Panc1 (cell line): Measurements from ENCODE around the gene EIF4E1B. TPM values are rescaled to one million over a fixed set of nuclear protein-coding genes. Genes with fewer than 3 reads are reported as not detected.

Experiments
- ATAC-seq: fragments of 200-7000 bp; cut with Tn5 transposase; 2 replicates; pipeline ENCODE4 v1.9.1; 2020; ENCODE audit warnings: mild to moderate bottlenecking, moderate library complexity
- BruUV-seq: library from RNA; stranded (reverse); fragments of 400-500 nt; replicated peaks from 2 replicates; lab custom pipeline; 2021; lab: Mats Ljungman, UMichigan
- CTCF ChIA-PET: fragments of 300-600 bp; sonication (Branson Sonifier 250); formaldehyde crosslinking; loops from one replicate; lab custom pipeline; 2022; ENCODE audit warnings: antibody characterized with exemption; lab: Charles Lee
- POLR2A ChIA-PET: fragments of 300-600 bp; sonication (Branson Sonifier 250); formaldehyde crosslinking; loops from one replicate; lab custom pipeline; 2022; ENCODE audit warnings: antibody characterized with exemption; lab: Charles Lee
- DNase-seq: peaks from one replicate; pipeline ENCODE4 v3.0.0-alpha.2; 2010; ENCODE audit warnings: low read depth, low spot score
- H3K27ac ChIP-seq: 2 replicates; pipeline ENCODE4 v1.5.1; 2011; ENCODE audit warnings: mild to moderate bottlenecking, low read length, inconsistent platforms
- H3K27me3 ChIP-seq: fragments of 200-500 bp; sonication (Bioruptor generic); 2 replicates; pipeline ENCODE4 v1.6.0; 2014; ENCODE audit warnings: low read length, inconsistent platforms; ENCODE audit not compliant: control insufficient read depth, insufficient read depth
- H3K36me3 ChIP-seq: fragments of 200-500 bp; sonication (Bioruptor generic); 2 replicates; pipeline ENCODE4 v1.5.1; 2014; ENCODE audit warnings: inconsistent platforms, mild to moderate bottlenecking, low read length, moderate library complexity; ENCODE audit not compliant: control insufficient read depth, insufficient read depth
- H3K4me1 ChIP-seq: 2 replicates; pipeline ENCODE4 v1.5.1; 2011; ENCODE audit warnings: inconsistent platforms, mild to moderate bottlenecking, low read length, moderate library complexity; ENCODE audit not compliant: control insufficient read depth, insufficient read depth
- H3K4me3 ChIP-seq, 2 experiments: 2 replicates each; pipeline ENCODE4 v1.5.1; 2011 to 2012; ENCODE audit warnings: low read depth in 2 of 2, low read length in 2 of 2, mild to moderate bottlenecking in 2 of 2, inconsistent platforms in 1 of 2, moderate library complexity in 1 of 2
- H3K9me3 ChIP-seq: fragments of 200-500 bp; sonication (Bioruptor generic); 2 replicates; pipeline ENCODE4 v1.5.1; 2014; ENCODE audit warnings: low read depth, mild to moderate bottlenecking, inconsistent platforms, low read length, moderate library complexity; ENCODE audit not compliant: control insufficient read depth, insufficient read depth
- CTCF ChIP-seq: fragments of 450-650 bp; IDR thresholded peaks from 2 replicates; pipeline ENCODE4 v1.5.1; 2017; ENCODE audit warnings: mild to moderate bottlenecking
- POLR2AphosphoS5 ChIP-seq: IDR thresholded peaks from 2 replicates; pipeline ENCODE4 v1.6.1; 2012; ENCODE audit warnings: mild to moderate bottlenecking, low read depth, low read length, moderate library complexity
- SIN3A ChIP-seq: IDR thresholded peaks from 2 replicates; pipeline ENCODE4 v1.6.1; 2012; ENCODE audit warnings: low read depth, mild to moderate bottlenecking, low read length, moderate library complexity, borderline replicate concordance; ENCODE audit not compliant: insufficient read depth
- TCF7L2 ChIP-seq: IDR thresholded peaks from 2 replicates; pipeline ENCODE4 v1.6.1; 2011; ENCODE audit warnings: mild to moderate bottlenecking, low read depth, low read length, inconsistent platforms
- in situ Hi-C: cut with HindIII; loops from 2 replicates; pipeline ENCODE4 v1.10.0; 2016; ENCODE audit warnings: low sequenced_read_pairs, low pct_unique_long_range_greater_than_20kb
- intact Hi-C: fragments of 100-400 bp; cut with micrococcal nuclease; formaldehyde crosslinking; loops from one replicate; pipeline ENCODE4 v1.10.0; 2022; ENCODE audit not compliant: unreplicated experiment
- total RNA-seq: library from RNA; stranded (reverse); gene quantifications from one replicate; pipeline ENCODE4 v1.2.1, GENCODE V29; 2021; ENCODE audit not compliant: unreplicated experiment
- TF ChIP-seq, protein P1 (sequence below), 2 experiments: IDR thresholded peaks; 2 replicates each; pipeline ENCODE4 v1.6.1; 2011 to 2012; ENCODE audit warnings: low read depth in 2 of 2, control low read depth in 1 of 2, low read length in 1 of 2, mild to moderate bottlenecking in 1 of 2, moderate library complexity in 1 of 2; ENCODE audit not compliant: insufficient read depth in 1 of 2

Gene EIF4E1B
- total RNA-seq, 1 experiment from 2014 or later: not detected

DNA sequence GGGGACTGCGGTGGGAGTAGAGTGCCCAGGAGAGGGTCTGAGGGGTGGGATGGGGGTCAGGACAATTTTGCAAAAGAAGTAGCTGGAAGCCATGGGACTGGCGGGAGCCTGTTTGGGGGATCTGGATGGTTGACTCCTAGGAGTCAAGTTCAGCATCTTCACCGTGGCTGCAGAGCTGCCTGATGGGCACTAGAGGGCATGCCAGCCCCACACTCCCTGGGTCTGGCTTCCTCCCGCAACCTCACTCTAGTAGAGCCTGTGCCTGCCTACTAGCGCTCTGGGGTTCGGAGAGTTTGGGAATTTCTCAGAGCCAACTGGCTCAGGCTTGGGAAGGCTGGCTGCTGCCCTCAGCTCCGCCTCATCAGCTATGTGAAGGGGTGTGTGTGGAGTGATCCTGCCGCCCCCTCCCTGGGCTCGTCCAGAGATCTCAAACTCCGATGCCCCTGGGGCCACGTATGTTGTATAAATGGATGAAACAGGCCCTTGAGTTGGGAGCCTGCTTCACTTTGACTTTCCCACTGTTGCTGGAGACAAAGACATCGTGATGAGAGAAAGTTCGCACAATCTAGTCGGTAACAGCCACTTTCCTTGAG is 27.6 kb downstream of the EIF4E1B start:
- H3K9me3 ChIP-seq: no peaks in the 10 kb centered on the region
- no peaks in the 10 kb centered on the region for H3K4me1 ChIP-seq
- intact Hi-C loops: no loop called here
- TF ChIP-seq SIN3A (no peak), CTCF (peak; percentile 97), POLR2AphosphoS5 (no peak), TCF7L2 (no peak)
- TF ChIP-seq, protein P1, sequence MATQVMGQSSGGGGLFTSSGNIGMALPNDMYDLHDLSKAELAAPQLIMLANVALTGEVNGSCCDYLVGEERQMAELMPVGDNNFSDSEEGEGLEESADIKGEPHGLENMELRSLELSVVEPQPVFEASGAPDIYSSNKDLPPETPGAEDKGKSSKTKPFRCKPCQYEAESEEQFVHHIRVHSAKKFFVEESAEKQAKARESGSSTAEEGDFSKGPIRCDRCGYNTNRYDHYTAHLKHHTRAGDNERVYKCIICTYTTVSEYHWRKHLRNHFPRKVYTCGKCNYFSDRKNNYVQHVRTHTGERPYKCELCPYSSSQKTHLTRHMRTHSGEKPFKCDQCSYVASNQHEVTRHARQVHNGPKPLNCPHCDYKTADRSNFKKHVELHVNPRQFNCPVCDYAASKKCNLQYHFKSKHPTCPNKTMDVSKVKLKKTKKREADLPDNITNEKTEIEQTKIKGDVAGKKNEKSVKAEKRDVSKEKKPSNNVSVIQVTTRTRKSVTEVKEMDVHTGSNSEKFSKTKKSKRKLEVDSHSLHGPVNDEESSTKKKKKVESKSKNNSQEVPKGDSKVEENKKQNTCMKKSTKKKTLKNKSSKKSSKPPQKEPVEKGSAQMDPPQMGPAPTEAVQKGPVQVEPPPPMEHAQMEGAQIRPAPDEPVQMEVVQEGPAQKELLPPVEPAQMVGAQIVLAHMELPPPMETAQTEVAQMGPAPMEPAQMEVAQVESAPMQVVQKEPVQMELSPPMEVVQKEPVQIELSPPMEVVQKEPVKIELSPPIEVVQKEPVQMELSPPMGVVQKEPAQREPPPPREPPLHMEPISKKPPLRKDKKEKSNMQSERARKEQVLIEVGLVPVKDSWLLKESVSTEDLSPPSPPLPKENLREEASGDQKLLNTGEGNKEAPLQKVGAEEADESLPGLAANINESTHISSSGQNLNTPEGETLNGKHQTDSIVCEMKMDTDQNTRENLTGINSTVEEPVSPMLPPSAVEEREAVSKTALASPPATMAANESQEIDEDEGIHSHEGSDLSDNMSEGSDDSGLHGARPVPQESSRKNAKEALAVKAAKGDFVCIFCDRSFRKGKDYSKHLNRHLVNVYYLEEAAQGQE (IDR thresholded peaks at IDR 0.05; ENCODE audit: insufficient read depth in 1 of 2, low read depth in 2 of 2, low read length in 1 of 2): peak in 1 of 2 experiments; percentile 33; a peak in 1 of 4 replicates
- ChIA-PET POLR2A (no interaction called here), CTCF (interaction anchor here (0.6 to 0.7 kb wide), 2 partner anchors 16 to 934 kb away, joined by 3 to 6 read pairs; no protein-coding TSS in a partner anchor)
- in situ Hi-C loops: no loop called here
- TSS peak; percentile 90 for BruUV-seq
- ATAC-seq: peak; percentile 83
- H3K36me3 ChIP-seq: no peaks in the 10 kb centered on the region
- no peak overlapping the region for H3K4me3 ChIP-seq
- H3K27ac ChIP-seq: no peak overlapping the region
- no peaks in the 10 kb centered on the region for H3K27me3 ChIP-seq
- DNase-seq: peak; percentile 41

- Histone ChIP-seq H3K27ac (no peak overlapping the region), H3K4me3 (no peak overlapping the region), H3K36me3 (no peaks in the 10 kb centered on the region), H3K27me3 (no peaks in the 10 kb centered on the region), H3K4me1 (no peaks in the 10 kb centered on the region), H3K9me3 (no peaks in the 10 kb centered on the region)
- ChIA-PET CTCF (interaction anchor here (0.6 to 0.8 kb wide), 3 partner anchors 54 to 313 kb away, joined by 3 to 4 read pairs (median 3); no protein-coding TSS in a partner anchor), POLR2A (no interaction called here)
- DNase-seq (no peak), ATAC-seq (no peak)
- no TSS peak for BruUV-seq
- intact Hi-C loops (no loop called here), in situ Hi-C loops (no loop called here)
- TF ChIP-seq TCF7L2 (no peak), POLR2AphosphoS5 (no peak), SIN3A (no peak), CTCF (no peak)
- TF ChIP-seq, protein P1 (IDR thresholded peaks at IDR 0.05; ENCODE audit: insufficient read depth in 1 of 2, low read depth in 2 of 2, low read length in 1 of 2): no peak
These were observed 28.5 kb downstream of the EIF4E1B start for GRCh38 chr5:176658817-176659511.
